PC-9 (cell line): ENCODE measurements around the gene PDE1C. TPM values are rescaled to one million over a fixed set of nuclear protein-coding genes. Genes with fewer than 3 reads are reported as not detected.

Experiments
- BruUV-seq: library from RNA; stranded (reverse); fragments of 400-500 nt; replicated peaks from 2 replicates; lab custom pipeline; 2021; lab: Mats Ljungman, UMichigan
- CTCF ChIA-PET: fragments of 300-600 bp; sonication (Branson Sonifier 250); formaldehyde crosslinking; loops from one replicate; lab custom pipeline; 2022; ENCODE audit warnings: antibody characterized with exemption; lab: Charles Lee
- POLR2A ChIA-PET: fragments of 300-600 bp; sonication (Branson Sonifier 250); formaldehyde crosslinking; loops from one replicate; lab custom pipeline; 2022; ENCODE audit warnings: antibody characterized with exemption; ENCODE audit not compliant: unreplicated experiment; lab: Charles Lee
- DNase-seq, 2 experiments: peaks; one replicate each; pipeline versions ENCODE4 v3.0.0 to v3.0.0-alpha.2; 2015 to 2022; ENCODE audit warnings: mixed read lengths in 1 of 2
- H2AFZ ChIP-seq: fragments of 200-600 bp; sonication (generic); 2 replicates; pipeline ENCODE4 v1.8.1; 2017; ENCODE audit warnings: antibody characterized with exemption
- H3F3A ChIP-seq: fragments of 200-600 bp; sonication (generic); 2 replicates; pipeline ENCODE4 v1.8.1; 2017; ENCODE audit warnings: antibody characterized with exemption, mild to moderate bottlenecking, low read depth; ENCODE audit not compliant: insufficient read depth
- H3K27ac ChIP-seq: fragments of 200-600 bp; sonication (generic); 2 replicates; pipeline ENCODE4 v1.6.1; 2016; ENCODE audit warnings: mixed run types
- H3K27me3 ChIP-seq: fragments of 200-600 bp; sonication (generic); 2 replicates; pipeline ENCODE4 v1.6.1; 2016; ENCODE audit warnings: low read depth, mixed run types; ENCODE audit not compliant: insufficient read depth
- H3K36me3 ChIP-seq: fragments of 200-600 bp; sonication (generic); 2 replicates; pipeline ENCODE4 v1.6.1; 2016; ENCODE audit warnings: low read depth, mixed run types
- H3K4me1 ChIP-seq: fragments of 200-600 bp; sonication (generic); replicated peaks from 2 replicates; pipeline ENCODE4 v1.6.1; 2016; ENCODE audit warnings: mixed run types; ENCODE audit not compliant: insufficient read depth
- H3K4me2 ChIP-seq: fragments of 200-600 bp; sonication (generic); 2 replicates; pipeline ENCODE4 v1.6.1; 2017; ENCODE audit warnings: mixed run types
- H3K4me3 ChIP-seq: fragments of 200-600 bp; sonication (generic); 2 replicates; pipeline ENCODE4 v1.6.1; 2016; ENCODE audit warnings: mixed run types
- H3K79me2 ChIP-seq: fragments of 200-600 bp; sonication (generic); 2 replicates; pipeline ENCODE4 v1.6.1; 2017; ENCODE audit warnings: low read depth, mixed run types
- H3K9me2 ChIP-seq: fragments of 200-600 bp; sonication (generic); 2 replicates; pipeline ENCODE4 v1.8.1; 2017; ENCODE audit warnings: mild to moderate bottlenecking; ENCODE audit not compliant: insufficient read depth
- H3K9me3 ChIP-seq: fragments of 200-600 bp; sonication (generic); 2 replicates; pipeline ENCODE4 v1.8.1; 2016; ENCODE audit warnings: low read depth; ENCODE audit not compliant: insufficient read depth
- H4K20me1 ChIP-seq: fragments of 200-600 bp; sonication (generic); 2 replicates; pipeline ENCODE4 v1.8.1; 2017; ENCODE audit not compliant: insufficient read depth
- EZH2 ChIP-seq: fragments of 200-600 bp; sonication (generic); IDR thresholded peaks from 2 replicates; pipeline ENCODE4 v1.8.0; 2017; ENCODE audit warnings: antibody characterized with exemption, low read depth
- intact Hi-C: fragments of 100-400 bp; cut with micrococcal nuclease; formaldehyde crosslinking; loops from one replicate; pipeline ENCODE4 v1.10.0; 2022; ENCODE audit not compliant: unreplicated experiment
- total RNA-seq: library from RNA; stranded (reverse); gene quantifications from 2 replicates; pipeline ENCODE4 v1.2.3, GENCODE V29; 2021
- TF ChIP-seq, protein P1 (sequence below): fragments of 200-600 bp; sonication (generic); conservative IDR thresholded peaks from 2 replicates; pipeline ENCODE4 v1.6.1; 2017; ENCODE audit warnings: mixed run types, antibody characterized with exemption, mild to moderate bottlenecking, moderate library complexity

PDE1C gene
- total RNA-seq, 1 experiment from 2014 or later = 1.7 TPM

DNA sequence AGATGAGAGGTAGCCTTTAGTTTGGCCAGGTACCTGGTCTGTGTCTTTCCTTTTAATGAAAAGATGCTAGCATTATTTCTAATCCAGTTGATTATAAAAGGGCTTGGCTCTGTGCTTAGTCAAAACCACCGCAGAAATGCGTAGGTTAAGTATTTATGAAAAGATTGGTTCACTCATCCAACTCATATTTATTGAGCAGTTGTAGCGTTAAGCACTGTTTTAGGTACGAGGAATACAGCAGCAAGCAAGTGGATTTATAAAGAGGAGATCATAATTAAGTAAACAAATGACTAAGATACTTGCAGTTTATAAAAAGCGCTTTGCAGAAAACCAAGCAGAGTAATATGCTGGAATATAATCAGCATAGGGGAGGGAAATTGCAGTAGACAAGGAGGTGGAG, 253.4 kb downstream of the PDE1C start:
- Histone ChIP-seq H3K79me2 (no peaks in the 10 kb centered on the region), H2AFZ (no peak overlapping the region), H3F3A (no peaks in the 10 kb centered on the region), H3K9me3 (no peaks in the 10 kb centered on the region), H3K4me2 (no peak overlapping the region), H3K4me1 (no peaks in the 10 kb centered on the region), H4K20me1 (no peaks in the 10 kb centered on the region), H3K36me3 (no peaks in the 10 kb centered on the region), H3K9me2 (no peaks in the 10 kb centered on the region), H3K27ac (no peak overlapping the region), H3K27me3 (peaks cover 34% of the 10 kb centered on the region), H3K4me3 (no peak overlapping the region)
- no TSS peak for BruUV-seq
- no peak for DNase-seq
- CTCF ChIA-PET = no interaction called here
- POLR2A ChIA-PET = no interaction called here
- intact Hi-C loops = no loop called here
- no peak for TF ChIP-seq EZH2
- TF ChIP-seq, protein P1, sequence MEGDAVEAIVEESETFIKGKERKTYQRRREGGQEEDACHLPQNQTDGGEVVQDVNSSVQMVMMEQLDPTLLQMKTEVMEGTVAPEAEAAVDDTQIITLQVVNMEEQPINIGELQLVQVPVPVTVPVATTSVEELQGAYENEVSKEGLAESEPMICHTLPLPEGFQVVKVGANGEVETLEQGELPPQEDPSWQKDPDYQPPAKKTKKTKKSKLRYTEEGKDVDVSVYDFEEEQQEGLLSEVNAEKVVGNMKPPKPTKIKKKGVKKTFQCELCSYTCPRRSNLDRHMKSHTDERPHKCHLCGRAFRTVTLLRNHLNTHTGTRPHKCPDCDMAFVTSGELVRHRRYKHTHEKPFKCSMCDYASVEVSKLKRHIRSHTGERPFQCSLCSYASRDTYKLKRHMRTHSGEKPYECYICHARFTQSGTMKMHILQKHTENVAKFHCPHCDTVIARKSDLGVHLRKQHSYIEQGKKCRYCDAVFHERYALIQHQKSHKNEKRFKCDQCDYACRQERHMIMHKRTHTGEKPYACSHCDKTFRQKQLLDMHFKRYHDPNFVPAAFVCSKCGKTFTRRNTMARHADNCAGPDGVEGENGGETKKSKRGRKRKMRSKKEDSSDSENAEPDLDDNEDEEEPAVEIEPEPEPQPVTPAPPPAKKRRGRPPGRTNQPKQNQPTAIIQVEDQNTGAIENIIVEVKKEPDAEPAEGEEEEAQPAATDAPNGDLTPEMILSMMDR = no peak

DNA sequence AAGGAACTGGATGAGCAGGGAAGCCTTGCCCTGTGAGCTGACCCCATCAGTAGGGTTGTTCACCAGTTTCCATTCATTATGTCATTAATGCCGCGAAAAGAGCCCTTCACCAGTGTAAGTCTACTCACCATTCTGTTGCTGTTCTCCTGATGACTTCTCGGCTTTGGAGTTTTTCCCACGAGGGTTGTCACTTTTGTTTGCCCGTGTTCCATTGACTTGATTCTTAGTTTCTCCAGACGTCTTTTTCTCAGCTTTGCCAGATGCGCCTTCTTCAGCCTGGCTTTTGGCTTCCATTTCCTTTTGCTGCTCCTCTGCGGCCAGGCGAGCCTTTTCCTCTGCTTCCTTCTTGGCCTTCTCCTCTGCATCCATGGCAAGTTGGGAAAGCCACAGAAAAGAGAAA, 254.4 kb downstream of the PDE1C start:
- Histone ChIP-seq H3F3A (no peaks in the 10 kb centered on the region), H3K4me1 (no peaks in the 10 kb centered on the region), H3K4me2 (no peak overlapping the region), H3K9me2 (no peaks in the 10 kb centered on the region), H3K9me3 (no peaks in the 10 kb centered on the region), H3K36me3 (no peaks in the 10 kb centered on the region), H3K4me3 (no peak overlapping the region), H3K27ac (no peak overlapping the region), H3K27me3 (peaks cover 24% of the 10 kb centered on the region), H2AFZ (no peak overlapping the region), H3K79me2 (no peaks in the 10 kb centered on the region), H4K20me1 (no peaks in the 10 kb centered on the region)
- ChIA-PET CTCF (no interaction called here), POLR2A (no interaction called here)
- intact Hi-C loops = no loop called here
- BruUV-seq = no TSS peak
- no peak for DNase-seq
- no peak for TF ChIP-seq EZH2
- TF ChIP-seq, protein P1 = no peak

DNA sequence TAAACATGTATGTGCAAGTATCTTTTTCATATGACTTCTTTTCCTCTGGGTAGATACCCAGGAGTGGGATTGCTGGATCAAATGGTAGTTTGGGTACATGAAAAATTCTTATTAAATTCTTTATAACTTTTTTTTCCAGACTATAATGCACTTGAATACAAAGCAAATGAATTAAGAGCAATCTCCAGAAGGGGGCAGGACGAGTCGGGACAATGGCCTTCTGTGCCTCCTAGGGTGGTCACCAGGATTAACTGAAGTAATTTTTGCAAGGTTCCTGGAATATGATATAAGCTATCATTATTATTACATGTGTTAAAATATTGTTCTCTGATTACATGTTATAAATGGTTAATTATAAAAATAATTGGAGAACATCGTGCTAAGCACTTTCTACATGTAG, 256.0 kb downstream of the PDE1C start:
- Histone ChIP-seq H3F3A (no peaks in the 10 kb centered on the region), H3K36me3 (no peaks in the 10 kb centered on the region), H4K20me1 (no peaks in the 10 kb centered on the region), H3K9me2 (no peaks in the 10 kb centered on the region), H3K9me3 (no peaks in the 10 kb centered on the region), H3K4me3 (no peak overlapping the region), H2AFZ (no peak overlapping the region), H3K27ac (no peak overlapping the region), H3K4me1 (no peaks in the 10 kb centered on the region), H3K79me2 (no peaks in the 10 kb centered on the region), H3K27me3 (peaks cover 12% of the 10 kb centered on the region), H3K4me2 (no peak overlapping the region)
- intact Hi-C loops = no loop called here
- no TSS peak for BruUV-seq
- no peak for TF ChIP-seq EZH2
- TF ChIP-seq, protein P1 = peak; percentile 35; the same call in 1 of the 2 replicates
- ChIA-PET CTCF (no interaction called here), POLR2A (interaction anchor here (0.7 kb wide), 1 partner anchor 110 kb away, joined by 3 read pairs; no protein-coding TSS in a partner anchor)
- DNase-seq = no peak
